Rectal smooth muscle tissue (tissue), 1 donor: ENCODE measurements around the gene MGST2.

Experiments used
- H3K27ac ChIP-seq: one replicate; pipeline ENCODE4 v1.7.0; 2013; ENCODE audit warnings: low read depth, low read length, inconsistent platforms
- H3K27me3 ChIP-seq: one replicate; pipeline ENCODE4 v1.7.0; 2013; ENCODE audit warnings: low read length; ENCODE audit not compliant: control insufficient read depth, insufficient read depth
- H3K36me3 ChIP-seq: one replicate; pipeline ENCODE4 v1.7.0; 2013; ENCODE audit warnings: low read length; ENCODE audit not compliant: control insufficient read depth, insufficient read depth
- H3K4me1 ChIP-seq: one replicate; pipeline ENCODE4 v1.7.0; 2013; ENCODE audit warnings: low read length; ENCODE audit not compliant: control insufficient read depth, insufficient read depth
- H3K4me3 ChIP-seq: one replicate; pipeline ENCODE4 v1.7.0; 2013; ENCODE audit warnings: low read length
- H3K9ac ChIP-seq: one replicate; pipeline ENCODE4 v1.7.0; 2013; ENCODE audit warnings: low read length

Gene MGST2

DNA sequence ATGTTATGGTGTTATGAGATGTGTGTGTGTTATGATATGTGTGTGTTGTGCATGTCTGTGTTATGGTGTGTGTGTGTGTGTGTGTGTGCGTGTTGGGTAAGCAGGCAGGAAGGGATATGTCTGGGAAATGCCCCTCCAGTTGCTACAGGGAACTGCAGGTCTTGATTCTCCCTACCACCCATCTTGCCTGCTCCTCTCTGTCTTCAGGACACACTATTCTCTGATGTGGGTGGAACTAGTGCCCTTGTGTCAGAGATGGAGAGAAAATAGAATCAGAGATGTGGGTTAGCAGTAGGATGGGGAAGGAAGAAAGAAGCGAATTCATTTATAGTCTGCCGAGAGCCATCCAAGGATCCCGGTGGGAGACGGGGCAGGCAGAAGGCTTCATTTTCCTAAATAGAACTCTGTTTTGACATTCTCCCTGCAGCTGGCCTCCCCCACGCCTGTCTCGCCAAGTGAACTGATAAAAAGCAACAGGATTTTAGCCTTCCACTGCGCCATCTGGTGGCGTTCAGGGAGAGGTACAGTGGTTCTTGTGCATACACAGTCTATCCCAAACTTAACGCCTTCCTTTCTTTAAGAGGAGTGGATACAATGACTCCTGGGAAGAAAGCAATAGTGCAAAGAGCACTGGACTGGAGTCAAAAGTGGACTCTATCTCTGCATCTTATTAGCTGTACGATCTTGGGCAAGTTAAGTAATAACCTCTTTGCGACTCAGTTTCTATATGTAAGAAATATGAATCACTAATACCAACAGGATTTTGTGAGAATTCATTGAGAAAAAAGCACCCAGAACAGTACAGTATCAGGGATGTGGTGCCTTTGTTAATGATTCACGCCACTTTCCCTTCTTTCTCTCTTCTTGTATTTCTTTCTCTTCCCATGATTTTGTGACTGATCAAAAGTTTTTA lies 14.1 kb upstream of the MGST2 start:
- H3K27me3 ChIP-seq: no peaks in the 10 kb centered on the region
- no peak overlapping the region for H3K9ac ChIP-seq
- no peaks in the 10 kb centered on the region for H3K36me3 ChIP-seq
- H3K4me1 ChIP-seq: no peaks in the 10 kb centered on the region
- peak overlapping the region; percentile 46 for H3K4me3 ChIP-seq
- no peak overlapping the region for H3K27ac ChIP-seq

DNA sequence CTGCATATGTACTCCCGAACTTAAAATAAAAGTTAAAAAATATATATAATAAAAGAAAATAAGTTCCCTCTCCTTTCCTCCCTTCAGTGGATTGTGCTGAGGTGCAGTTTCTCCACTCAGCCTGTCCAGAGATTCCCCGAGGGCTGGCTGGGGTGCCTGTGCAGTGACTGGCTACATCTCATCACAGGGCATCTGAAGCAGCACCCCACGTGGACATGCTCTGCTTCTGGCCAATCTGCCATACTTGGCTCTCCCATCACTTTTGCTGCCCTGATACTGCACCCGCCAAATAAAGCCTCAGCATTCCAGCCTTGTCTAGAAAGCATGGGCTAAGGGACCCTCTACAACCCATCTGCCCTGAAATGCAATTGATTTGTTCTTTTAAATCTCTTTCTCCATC lies 11.1 kb upstream of the MGST2 start:
- Histone ChIP-seq H3K9ac (no peak overlapping the region), H3K4me1 (no peaks in the 10 kb centered on the region), H3K4me3 (no peak overlapping the region), H3K27ac (no peak overlapping the region), H3K36me3 (no peaks in the 10 kb centered on the region), H3K27me3 (no peaks in the 10 kb centered on the region)

DNA sequence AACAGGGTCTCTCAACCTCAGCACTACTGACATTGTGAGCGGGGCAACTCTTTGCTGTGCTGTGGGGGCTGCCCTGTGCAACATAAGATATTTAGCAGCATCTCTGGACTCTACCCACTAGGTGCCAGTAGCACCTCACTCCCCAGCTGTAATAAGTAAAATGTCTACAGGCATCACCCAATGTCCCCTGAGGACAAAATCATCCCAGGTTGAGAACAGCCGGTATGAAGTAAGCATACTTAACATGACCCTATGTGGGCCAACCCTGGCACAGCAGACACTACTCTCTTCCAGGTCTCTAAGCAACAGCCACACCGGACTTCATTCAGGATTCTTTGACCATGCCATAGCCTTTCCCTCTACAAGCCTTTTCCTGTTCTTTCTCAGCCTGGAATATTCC lies 10.5 kb upstream of the MGST2 start:
- no peak overlapping the region for H3K9ac ChIP-seq
- no peak overlapping the region for H3K4me3 ChIP-seq
- no peaks in the 10 kb centered on the region for H3K4me1 ChIP-seq
- H3K27me3 ChIP-seq: no peaks in the 10 kb centered on the region
- H3K36me3 ChIP-seq: no peaks in the 10 kb centered on the region
- H3K27ac ChIP-seq: no peak overlapping the region

DNA sequence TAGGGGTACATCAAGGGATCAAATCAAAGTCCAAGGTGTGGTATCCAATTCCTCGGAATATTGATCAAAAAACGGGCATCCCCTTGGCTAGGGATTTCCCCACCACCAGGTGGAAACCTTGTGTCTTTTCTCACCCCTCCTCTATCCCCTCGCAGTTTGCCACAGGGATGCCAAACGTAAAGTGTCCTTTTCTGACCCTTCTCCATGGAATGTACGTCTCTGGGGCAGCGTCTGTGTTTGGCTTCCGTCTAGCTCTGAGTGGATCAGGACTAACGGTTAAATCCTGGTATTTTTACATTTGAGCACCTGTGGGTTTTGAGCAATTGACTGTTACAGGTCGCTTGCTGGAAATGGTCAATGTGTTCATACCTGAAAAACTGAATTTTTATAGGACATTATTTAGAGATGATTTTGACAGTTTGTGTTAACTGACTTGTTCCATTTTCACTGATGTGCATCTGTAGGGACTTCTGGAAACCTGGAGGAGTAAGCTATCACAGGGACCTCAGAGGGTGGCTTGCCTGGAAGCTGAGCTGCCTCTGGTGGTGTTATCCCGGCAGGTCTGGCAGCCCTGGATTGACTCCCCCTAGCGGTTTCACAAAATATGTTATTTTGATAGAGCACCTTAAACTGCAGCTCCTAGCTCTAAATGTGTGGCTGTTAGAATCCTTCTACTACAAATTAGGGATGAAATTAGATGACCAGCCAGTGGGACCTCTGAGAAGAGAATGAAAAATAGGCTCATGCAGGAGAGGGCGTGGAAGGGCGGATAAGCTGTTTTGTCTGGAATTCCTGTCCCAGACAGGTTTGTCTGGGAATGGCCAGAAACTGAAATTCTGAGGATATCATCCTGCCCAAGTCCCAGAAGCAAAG lies 8.8 kb upstream of the MGST2 start:
- no peak overlapping the region for H3K9ac ChIP-seq
- H3K4me1 ChIP-seq: no peaks in the 10 kb centered on the region
- no peaks in the 10 kb centered on the region for H3K36me3 ChIP-seq
- no peaks in the 10 kb centered on the region for H3K27me3 ChIP-seq
- no peak overlapping the region for H3K27ac ChIP-seq
- H3K4me3 ChIP-seq: no peak overlapping the region

DNA sequence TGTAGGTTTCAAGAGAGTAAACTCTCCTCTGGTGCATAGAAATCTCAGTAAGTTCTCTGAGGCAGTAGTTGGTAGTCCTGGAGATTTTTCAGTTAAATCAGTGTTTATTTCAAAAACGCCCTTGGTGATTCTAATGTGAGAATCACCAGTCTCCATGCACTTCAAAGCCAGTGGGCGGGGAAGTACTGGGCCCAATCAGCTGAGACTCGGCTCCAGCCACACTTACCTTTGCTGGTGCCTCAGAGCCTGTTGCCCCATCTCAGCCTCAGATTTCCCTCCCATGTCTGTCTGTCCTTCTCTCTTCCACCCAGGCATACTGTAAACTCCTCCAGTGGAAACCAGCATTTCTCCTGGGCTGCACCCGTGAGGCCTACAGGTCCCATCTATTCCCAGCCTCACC lies 7.4 kb upstream of the MGST2 start:
- Histone ChIP-seq H3K4me3 (no peak overlapping the region), H3K27ac (no peak overlapping the region), H3K9ac (no peak overlapping the region), H3K27me3 (no peaks in the 10 kb centered on the region), H3K4me1 (no peaks in the 10 kb centered on the region), H3K36me3 (no peaks in the 10 kb centered on the region)

DNA sequence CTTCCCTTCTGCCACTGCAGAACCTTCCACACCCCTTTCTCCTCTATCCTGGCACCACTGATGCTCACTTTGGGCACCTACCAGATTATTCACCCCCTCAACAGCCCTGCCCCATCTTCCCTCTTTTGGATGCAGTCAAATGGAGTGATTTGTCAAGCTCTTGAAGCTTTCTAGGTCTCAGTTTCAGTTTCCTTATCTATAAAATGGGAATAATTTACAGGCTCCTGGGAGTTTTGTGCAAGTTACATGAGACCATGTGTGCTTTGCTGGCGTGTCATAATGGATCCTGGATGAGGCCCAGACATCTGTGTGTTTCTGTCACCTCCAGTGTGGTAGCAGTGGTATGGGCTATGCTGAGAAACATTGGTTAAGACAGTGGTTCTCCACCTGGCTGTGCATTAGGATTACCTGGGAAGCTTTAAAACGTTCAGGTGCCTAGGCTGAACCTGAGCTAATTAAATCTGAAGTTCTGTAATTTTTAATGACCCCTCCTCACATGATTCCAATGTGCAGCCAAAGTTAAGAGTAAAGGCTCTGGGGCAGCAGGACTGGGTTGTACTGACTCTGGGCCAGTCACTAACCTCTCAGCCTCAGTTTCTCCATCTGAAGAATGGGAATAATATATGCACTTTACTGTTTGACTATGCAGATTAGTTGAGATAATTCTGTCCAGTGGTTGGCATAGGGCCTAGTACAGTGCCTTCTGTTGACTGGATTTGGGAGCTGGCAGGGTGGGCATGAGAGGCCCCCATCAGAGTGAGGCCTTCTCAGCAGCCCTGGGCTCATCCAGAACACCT lies 6.8 kb upstream of the MGST2 start:
- H3K27ac ChIP-seq: no peak overlapping the region
- H3K9ac ChIP-seq: no peak overlapping the region
- H3K27me3 ChIP-seq: no peaks in the 10 kb centered on the region
- no peaks in the 10 kb centered on the region for H3K36me3 ChIP-seq
- H3K4me1 ChIP-seq: no peaks in the 10 kb centered on the region
- no peak overlapping the region for H3K4me3 ChIP-seq

DNA sequence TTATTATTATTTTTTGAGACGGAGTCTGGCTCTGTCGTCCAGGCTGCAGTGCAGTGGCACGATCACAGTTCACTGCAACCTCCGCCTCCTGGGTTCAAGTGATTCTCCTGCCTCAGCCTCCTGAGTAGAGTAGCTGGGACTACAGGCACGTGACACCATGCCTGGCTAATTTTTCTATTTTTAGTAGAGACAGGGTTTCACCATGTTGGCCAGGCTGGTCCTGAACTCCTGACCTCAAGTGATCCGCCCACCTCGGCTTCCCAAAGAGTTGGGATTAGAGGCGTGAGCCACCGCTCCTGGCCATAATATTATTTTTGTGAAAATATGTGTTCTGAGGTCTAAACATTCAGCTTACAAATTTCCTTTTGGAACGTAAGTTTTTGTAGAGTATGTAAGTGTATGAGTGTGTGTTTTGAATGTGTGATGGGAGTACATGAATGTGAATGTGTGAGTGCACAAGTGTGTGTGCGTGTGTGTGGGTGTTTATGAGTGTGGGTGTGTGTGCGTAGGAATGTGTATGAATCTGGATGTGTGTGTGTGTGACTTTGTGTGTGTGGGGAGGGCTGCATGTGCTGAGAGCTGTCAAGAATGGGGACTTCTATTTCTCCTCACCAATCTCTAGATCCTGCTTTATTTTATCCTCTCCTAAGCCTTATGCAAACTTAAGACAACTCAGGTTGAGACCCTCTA lies 5.7 kb upstream of the MGST2 start:
- Histone ChIP-seq H3K4me3 (no peak overlapping the region), H3K9ac (no peak overlapping the region), H3K36me3 (no peaks in the 10 kb centered on the region), H3K27me3 (no peaks in the 10 kb centered on the region), H3K27ac (no peak overlapping the region), H3K4me1 (no peaks in the 10 kb centered on the region)

DNA sequence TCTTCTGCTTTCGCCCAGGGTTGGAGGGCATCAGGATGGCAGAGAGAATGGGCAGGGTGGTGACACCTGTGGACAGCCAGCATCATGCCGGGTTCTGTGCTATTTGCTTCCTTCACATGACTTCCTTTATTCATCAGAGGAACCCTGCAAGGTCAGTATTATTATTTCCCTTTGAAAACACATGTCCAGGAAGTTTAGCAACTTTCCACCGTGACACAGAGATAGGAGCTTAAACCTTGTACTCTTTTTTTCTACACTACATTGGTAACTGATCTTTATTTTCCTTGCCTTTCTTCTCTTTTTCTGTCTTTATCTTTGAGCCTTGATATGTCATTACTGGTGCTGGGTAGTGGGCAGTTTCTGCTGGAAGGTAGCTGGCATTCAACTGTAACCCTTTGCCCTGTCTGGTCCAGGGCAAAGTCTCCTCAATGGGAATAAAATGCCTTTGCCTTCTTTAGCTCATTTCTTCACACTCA lies 5.0 kb upstream of the MGST2 start:
- H3K36me3 ChIP-seq: no peaks in the 10 kb centered on the region
- H3K27me3 ChIP-seq: no peaks in the 10 kb centered on the region
- H3K27ac ChIP-seq: no peak overlapping the region
- H3K4me3 ChIP-seq: no peak overlapping the region
- H3K4me1 ChIP-seq: peaks cover 3% of the 10 kb centered on the region
- H3K9ac ChIP-seq: no peak overlapping the region

DNA sequence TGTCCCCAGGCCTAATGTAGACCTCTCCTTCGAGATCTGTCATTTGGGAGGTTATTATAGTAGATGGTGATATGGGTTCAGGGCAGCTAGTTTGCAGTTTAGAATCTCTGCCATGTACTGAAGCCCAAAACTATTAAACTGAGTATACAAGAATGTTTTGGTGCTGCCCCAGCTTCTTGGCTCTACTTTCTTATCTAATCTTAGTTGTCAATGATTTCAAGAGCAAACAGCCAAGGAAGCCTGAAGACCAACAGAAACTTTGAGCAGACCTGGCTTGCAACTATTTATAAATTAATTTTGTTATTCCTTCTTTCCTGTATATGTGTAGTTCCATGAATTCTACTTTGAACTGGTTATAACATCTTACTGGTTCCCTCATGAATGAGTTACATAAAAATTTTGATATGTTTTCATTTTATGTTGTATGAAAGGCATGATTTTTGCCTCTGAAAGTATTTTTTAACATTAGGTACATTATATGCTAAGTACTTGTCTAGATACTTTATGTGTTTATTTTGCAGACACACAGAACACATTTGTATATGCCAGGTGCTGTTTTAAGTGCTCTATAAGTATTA lies 2.0 kb upstream of the MGST2 start:
- Histone ChIP-seq H3K4me3 (no peak overlapping the region), H3K4me1 (peaks cover 10% of the 10 kb centered on the region), H3K27ac (no peak overlapping the region), H3K36me3 (no peaks in the 10 kb centered on the region), H3K27me3 (no peaks in the 10 kb centered on the region), H3K9ac (no peak overlapping the region)

DNA sequence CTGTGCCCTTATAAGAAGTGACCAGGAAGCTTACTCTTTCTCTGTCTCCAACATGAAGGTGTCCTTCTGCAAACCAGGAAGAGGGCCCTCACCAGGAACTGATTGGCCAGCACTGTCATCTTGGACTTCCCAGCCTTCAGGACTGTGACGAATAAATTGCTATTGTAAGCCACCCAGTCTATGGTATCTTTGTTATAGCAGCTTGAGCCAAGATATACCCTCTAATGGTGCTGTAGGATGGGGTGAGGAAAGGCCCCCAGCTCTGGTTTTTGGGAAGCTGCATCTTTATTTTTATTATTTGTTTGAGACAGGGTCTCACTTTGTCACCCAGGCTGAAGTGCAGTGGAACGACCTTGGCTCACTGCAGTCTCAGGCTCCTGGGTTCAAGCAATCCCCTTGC lies 1.2 kb upstream of the MGST2 start:
- Histone ChIP-seq H3K9ac (no peak overlapping the region), H3K36me3 (no peaks in the 10 kb centered on the region), H3K27me3 (no peaks in the 10 kb centered on the region), H3K4me1 (peaks cover 10% of the 10 kb centered on the region), H3K27ac (no peak overlapping the region), H3K4me3 (no peak overlapping the region)

DNA sequence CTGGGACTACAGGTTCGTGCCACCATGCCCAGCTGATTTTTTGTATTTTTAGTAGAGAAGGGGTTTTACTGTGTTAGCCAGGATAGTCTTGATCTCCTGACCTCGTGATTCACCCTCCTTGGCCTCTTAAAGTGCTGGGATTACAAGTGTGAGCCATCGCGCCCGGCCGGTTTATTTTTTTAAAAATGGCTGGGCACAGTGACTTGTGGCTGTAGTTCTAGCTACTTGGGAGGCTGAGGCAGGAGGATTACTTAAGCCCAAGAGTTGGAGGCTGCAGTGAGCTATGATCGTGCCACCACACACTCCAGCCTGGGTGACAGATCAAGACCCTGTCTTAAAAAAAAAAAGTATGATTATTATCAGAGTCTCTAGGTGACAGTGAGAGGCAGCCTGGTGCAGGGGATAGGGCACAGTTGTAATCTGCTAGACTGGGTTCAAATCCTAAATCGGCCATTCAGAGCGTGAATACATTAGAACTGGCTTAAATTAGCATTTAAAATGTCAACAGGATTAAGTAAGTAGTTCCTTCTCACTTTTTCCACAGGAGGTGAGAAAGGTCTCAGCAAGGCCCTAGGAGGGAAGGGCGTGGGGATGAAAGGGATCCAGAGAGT lies 435 bp upstream of the MGST2 start:
- Histone ChIP-seq H3K4me3 (peak overlapping the region; percentile 88), H3K4me1 (peaks cover 10% of the 10 kb centered on the region), H3K9ac (no peak overlapping the region), H3K36me3 (no peaks in the 10 kb centered on the region), H3K27me3 (no peaks in the 10 kb centered on the region), H3K27ac (peak overlapping the region; percentile 85)
